GM12878 (cell line): Measurements from ENCODE around the gene SYT3. TPM values are rescaled to one million over a fixed set of nuclear protein-coding genes. Genes with fewer than 3 reads are reported as not detected.

Source experiments
- BRCA1 ChIP-seq: IDR thresholded peaks from 2 replicates; pipeline ENCODE4 v1.6.1; 2011; ENCODE audit warnings: low read depth, low read length, improper control_type of control experiment
- CBX3 ChIP-seq: fragments of 200-600 bp; sonication (generic); IDR thresholded peaks from 2 replicates; pipeline ENCODE4 v1.6.1; 2016; ENCODE audit warnings: low read depth, borderline replicate concordance
- CEBPZ ChIP-seq: fragments of 150-350 bp; IDR thresholded peaks from 2 replicates; pipeline ENCODE4 v1.6.1; 2016; ENCODE audit warnings: low read depth, low read length
- CHD2 ChIP-seq: IDR thresholded peaks from 2 replicates; pipeline ENCODE4 v1.6.1; 2011; ENCODE audit warnings: low read depth, low read length, improper control_type of control experiment, borderline replicate concordance
- CREB1 ChIP-seq: IDR thresholded peaks from 2 replicates; pipeline ENCODE4 v1.6.1; 2012; ENCODE audit warnings: low read depth, mild to moderate bottlenecking, inconsistent platforms
- E2F4 ChIP-seq: IDR thresholded peaks from 2 replicates; pipeline ENCODE4 v1.6.1; 2012; ENCODE audit warnings: low read depth, low read length, improper control_type of control experiment
- FOS ChIP-seq: IDR thresholded peaks from 3 replicates; pipeline ENCODE4 v1.6.1; 2011; ENCODE audit warnings: borderline replicate concordance; ENCODE audit not compliant: insufficient read length; ENCODE audit errors: extremely low read depth
- NFXL1 ChIP-seq: fragments of 450-650 bp; IDR thresholded peaks from 2 replicates; pipeline ENCODE4 v1.6.1; 2017; ENCODE audit warnings: antibody characterized with exemption, mild to moderate bottlenecking, borderline replicate concordance
- NR2F1 ChIP-seq: fragments of 450-650 bp; conservative IDR thresholded peaks from 2 replicates; pipeline ENCODE4 v1.6.1; 2017; ENCODE audit warnings: mild to moderate bottlenecking
- RAD21 ChIP-seq: IDR thresholded peaks from 2 replicates; pipeline ENCODE4 v1.6.1; 2011; ENCODE audit warnings: mild to moderate bottlenecking, low read depth, low read length, moderate library complexity; ENCODE audit not compliant: insufficient read depth
- RAD51 ChIP-seq: fragments of 450-650 bp; IDR thresholded peaks from 2 replicates; pipeline ENCODE4 v1.6.1; 2016; ENCODE audit warnings: moderate library complexity, mild to moderate bottlenecking, inconsistent platforms
- RCOR1 ChIP-seq: conservative IDR thresholded peaks from 2 replicates; pipeline ENCODE4 v1.6.1; 2012; ENCODE audit warnings: low read depth, low read length, improper control_type of control experiment
- RFX5 ChIP-seq: IDR thresholded peaks from 2 replicates; pipeline ENCODE4 v1.6.1; 2011; ENCODE audit warnings: low read depth, low read length, improper control_type of control experiment
- RUNX3 ChIP-seq: IDR thresholded peaks from 2 replicates; pipeline ENCODE4 v1.6.1; 2012; ENCODE audit warnings: low read length, inconsistent platforms
- SMARCA5 ChIP-seq: fragments of 450-650 bp; IDR thresholded peaks from 2 replicates; pipeline ENCODE4 v1.6.1; 2017; ENCODE audit warnings: mild to moderate bottlenecking
- SUZ12 ChIP-seq: fragments of 200-600 bp; sonication (generic); IDR thresholded peaks from one replicate; pipeline ENCODE4 v1.6.1; 2018; ENCODE audit warnings: antibody characterized with exemption, mild to moderate bottlenecking; ENCODE audit not compliant: unreplicated experiment
- YY1 ChIP-seq: IDR thresholded peaks from 2 replicates; pipeline ENCODE4 v1.6.1; 2011; ENCODE audit warnings: low read depth, mild to moderate bottlenecking, low read length
- ZNF274 ChIP-seq: IDR thresholded peaks from one replicate; pipeline ENCODE4 v1.8.0; 2011; ENCODE audit not compliant: insufficient read length, insufficient read depth
- polyA plus RNA-seq, 11 experiments: library from polyadenylated mRNA; depleted of rRNA in 4 of 11; unstranded in 6 of 11; stranded (reverse) in 5 of 11; fragments of >200 nt; fragmentation: Nextera tagmentation in 4 of 11; fragmentation: Illumina TruSeq in 1 of 11; extraction: Ambion mirVana in 4 of 11; extraction: Trizol in 1 of 11; gene quantifications; 1 replicate in 1 of 11; 2 replicates in 10 of 11; pipeline versions ENCODE4 v1.2.1 to v1.2.3, GENCODE V29; 2011 to 2016; ENCODE audit warnings: inconsistent platforms in 2 of 11, missing spikeins in 2 of 11, low read depth in 1 of 11
- total RNA-seq, 4 experiments: library from RNA; depleted of rRNA in 3 of 4; stranded (reverse); fragments of >200 nt in 3 of 4; fragmentation: Illumina TruSeq in 1 of 4; extraction: Trizol in 1 of 4; gene quantifications; 2 replicates each; pipeline versions ENCODE4 v1.2.1 to v1.2.3, GENCODE V29; 2013 to 2021
- TF ChIP-seq, protein P1 (sequence below): fragments of 450-650 bp; IDR thresholded peaks from 2 replicates; pipeline ENCODE4 v1.6.1; 2016; ENCODE audit warnings: mild to moderate bottlenecking
- TF ChIP-seq, protein P2 (sequence below): fragments of 450-650 bp; IDR thresholded peaks from 2 replicates; pipeline ENCODE4 v1.6.1; 2017; ENCODE audit warnings: mild to moderate bottlenecking, moderate library complexity

Gene SYT3
- total and polyA plus RNA-seq, 10 of the 15 experiments (the other 5 are each of a cell fraction or from before 2014, with no cell fraction given): 0.05 to 0.18 TPM; not detected in 8

DNA sequence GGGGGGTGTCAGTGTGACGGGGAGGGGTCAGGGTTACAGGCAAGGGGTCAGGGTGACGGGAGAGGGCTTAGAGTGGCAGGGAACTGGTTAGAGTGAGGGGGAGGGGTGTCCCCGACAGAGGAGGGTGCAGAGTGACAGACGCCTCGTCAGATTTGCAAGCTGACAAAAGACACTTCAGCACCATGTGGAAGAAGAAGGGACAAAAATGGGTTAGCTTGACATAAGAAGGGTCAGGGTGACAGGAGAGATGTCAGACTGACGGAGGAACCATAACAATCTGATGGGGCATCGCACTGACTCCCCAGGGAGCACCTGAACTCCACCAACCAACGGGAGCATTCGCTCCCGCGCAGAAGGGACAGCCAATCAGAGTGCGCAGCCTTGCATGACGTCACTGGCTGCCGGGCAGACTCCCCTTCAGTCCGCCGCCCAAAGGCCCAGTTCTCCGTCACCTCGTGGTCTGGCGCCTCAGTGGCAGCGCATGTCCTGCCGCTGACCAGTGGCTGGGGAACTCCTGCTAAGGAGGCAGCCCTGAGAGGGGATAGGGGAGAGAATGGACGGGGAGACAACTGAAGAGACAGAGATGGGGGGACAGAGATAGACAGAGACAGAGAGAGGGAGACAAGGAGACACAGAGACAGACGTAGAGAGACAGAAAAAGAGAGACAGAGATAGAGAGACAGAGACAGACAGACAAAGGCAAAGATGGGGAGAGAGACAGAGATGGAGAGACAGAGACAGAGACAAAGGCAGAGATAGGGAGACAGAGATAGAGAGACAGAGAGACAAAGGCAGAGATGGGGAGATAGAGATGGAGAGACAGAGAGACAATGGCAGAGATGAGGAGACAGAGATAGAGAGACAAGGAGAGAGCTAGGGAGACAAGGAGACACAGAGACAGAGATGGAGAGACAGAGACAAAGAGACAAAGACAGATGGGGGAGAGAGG lies 39.8 kb upstream of the SYT3 start (continued):
- TF ChIP-seq CEBPZ: no peak
- TF ChIP-seq, protein P1, sequence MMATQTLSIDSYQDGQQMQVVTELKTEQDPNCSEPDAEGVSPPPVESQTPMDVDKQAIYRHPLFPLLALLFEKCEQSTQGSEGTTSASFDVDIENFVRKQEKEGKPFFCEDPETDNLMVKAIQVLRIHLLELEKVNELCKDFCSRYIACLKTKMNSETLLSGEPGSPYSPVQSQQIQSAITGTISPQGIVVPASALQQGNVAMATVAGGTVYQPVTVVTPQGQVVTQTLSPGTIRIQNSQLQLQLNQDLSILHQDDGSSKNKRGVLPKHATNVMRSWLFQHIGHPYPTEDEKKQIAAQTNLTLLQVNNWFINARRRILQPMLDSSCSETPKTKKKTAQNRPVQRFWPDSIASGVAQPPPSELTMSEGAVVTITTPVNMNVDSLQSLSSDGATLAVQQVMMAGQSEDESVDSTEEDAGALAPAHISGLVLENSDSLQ: peak; percentile 85
- TF ChIP-seq SMARCA5: no peak
- TF ChIP-seq BRCA1: no peak
- no peak for TF ChIP-seq RAD51
- TF ChIP-seq, protein P2, sequence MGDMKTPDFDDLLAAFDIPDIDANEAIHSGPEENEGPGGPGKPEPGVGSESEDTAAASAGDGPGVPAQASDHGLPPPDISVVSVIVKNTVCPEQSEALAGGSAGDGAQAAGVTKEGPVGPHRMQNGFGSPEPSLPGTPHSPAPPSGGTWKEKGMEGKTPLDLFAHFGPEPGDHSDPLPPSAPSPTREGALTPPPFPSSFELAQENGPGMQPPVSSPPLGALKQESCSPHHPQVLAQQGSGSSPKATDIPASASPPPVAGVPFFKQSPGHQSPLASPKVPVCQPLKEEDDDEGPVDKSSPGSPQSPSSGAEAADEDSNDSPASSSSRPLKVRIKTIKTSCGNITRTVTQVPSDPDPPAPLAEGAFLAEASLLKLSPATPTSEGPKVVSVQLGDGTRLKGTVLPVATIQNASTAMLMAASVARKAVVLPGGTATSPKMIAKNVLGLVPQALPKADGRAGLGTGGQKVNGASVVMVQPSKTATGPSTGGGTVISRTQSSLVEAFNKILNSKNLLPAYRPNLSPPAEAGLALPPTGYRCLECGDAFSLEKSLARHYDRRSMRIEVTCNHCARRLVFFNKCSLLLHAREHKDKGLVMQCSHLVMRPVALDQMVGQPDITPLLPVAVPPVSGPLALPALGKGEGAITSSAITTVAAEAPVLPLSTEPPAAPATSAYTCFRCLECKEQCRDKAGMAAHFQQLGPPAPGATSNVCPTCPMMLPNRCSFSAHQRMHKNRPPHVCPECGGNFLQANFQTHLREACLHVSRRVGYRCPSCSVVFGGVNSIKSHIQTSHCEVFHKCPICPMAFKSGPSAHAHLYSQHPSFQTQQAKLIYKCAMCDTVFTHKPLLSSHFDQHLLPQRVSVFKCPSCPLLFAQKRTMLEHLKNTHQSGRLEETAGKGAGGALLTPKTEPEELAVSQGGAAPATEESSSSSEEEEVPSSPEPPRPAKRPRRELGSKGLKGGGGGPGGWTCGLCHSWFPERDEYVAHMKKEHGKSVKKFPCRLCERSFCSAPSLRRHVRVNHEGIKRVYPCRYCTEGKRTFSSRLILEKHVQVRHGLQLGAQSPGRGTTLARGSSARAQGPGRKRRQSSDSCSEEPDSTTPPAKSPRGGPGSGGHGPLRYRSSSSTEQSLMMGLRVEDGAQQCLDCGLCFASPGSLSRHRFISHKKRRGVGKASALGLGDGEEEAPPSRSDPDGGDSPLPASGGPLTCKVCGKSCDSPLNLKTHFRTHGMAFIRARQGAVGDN: peak; percentile 80; the same call in 1 of the 2 replicates
- peak; percentile 27 for TF ChIP-seq FOS
- peak; percentile 100 for TF ChIP-seq RFX5
- TF ChIP-seq E2F4: peak; percentile 74
- TF ChIP-seq CBX3: no peak
- no peak for TF ChIP-seq NFXL1
- TF ChIP-seq CREB1: peak; percentile 95
- no peak for TF ChIP-seq ZNF274
- TF ChIP-seq YY1: no peak
- TF ChIP-seq RUNX3: no peak
- no peak for TF ChIP-seq RAD21
- no peak for TF ChIP-seq RCOR1
- peak; percentile 71 for TF ChIP-seq CHD2
- no peak for TF ChIP-seq SUZ12
- TF ChIP-seq NR2F1: peak; percentile 68
